ENCODE data around the gene CDC16.

Gene CDC16

DNA sequence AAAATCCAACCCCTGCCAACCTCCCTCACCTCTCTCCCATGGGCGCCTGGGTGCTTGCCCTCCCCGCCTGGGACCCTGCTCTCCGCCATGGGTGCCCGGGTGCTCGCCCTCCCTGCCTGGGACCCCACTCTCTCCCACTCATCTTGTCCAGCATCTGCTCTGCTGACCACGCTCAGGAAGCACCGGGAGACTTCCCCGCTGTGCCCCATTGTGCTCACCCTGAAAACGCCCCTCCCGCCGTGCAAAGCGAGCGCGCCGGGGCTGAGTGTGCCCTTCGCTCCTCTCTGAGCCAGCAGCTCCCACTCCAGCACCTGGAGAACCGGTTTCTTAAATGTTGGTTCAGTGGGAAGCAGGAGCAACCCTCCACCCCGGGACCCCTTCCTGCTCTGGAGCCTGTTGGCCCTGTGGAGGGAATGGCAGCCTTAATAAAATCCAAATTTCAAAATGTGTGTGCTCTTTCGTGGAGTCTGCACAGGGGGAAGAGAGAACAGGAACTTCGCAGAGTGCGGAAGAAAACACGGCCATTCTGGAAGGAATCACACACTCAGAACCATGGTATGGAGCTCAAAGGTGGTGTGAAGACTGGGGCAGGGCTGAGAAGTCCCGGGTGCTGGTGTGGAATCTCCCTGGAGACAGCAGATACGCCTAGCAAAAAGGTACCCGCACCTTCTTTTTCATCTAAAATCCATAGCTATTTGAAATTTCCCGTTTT lies 23.1 kb upstream of the CDC16 start:
- no peak overlapping the region for H3K4me3 ChIP-seq (ENCODE audit: low read depth, low read length)
- no peak for DNase-seq (ENCODE audit: low read depth, low spot score)
- TF ChIP-seq, protein P1, sequence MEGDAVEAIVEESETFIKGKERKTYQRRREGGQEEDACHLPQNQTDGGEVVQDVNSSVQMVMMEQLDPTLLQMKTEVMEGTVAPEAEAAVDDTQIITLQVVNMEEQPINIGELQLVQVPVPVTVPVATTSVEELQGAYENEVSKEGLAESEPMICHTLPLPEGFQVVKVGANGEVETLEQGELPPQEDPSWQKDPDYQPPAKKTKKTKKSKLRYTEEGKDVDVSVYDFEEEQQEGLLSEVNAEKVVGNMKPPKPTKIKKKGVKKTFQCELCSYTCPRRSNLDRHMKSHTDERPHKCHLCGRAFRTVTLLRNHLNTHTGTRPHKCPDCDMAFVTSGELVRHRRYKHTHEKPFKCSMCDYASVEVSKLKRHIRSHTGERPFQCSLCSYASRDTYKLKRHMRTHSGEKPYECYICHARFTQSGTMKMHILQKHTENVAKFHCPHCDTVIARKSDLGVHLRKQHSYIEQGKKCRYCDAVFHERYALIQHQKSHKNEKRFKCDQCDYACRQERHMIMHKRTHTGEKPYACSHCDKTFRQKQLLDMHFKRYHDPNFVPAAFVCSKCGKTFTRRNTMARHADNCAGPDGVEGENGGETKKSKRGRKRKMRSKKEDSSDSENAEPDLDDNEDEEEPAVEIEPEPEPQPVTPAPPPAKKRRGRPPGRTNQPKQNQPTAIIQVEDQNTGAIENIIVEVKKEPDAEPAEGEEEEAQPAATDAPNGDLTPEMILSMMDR (IDR thresholded peaks at IDR 0.05; ENCODE audit: low read depth, low read length) = no peak
- in situ Hi-C loops (cut with HindIII; ENCODE audit: low sequenced_read_pairs) = no loop called here

DNA sequence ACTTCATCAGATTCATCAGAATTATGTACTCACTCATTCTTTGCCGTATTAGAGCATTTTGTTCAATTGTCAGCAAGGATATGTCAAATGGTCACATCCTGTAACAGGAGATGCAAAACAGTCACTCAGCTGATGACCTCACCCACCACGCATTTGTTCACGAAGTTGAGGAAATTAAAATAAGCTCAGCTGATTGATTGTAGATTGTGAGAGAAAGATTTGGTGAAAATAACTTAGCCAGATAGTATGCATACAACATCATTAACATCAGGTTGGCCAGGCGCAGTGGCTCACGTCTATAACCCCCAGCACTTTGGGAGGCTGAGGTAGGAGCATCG lies 22.6 kb upstream of the CDC16 start:
- TF ChIP-seq, protein P1 (IDR thresholded peaks at IDR 0.05; ENCODE audit: low read depth, low read length) = no peak
- H3K4me3 ChIP-seq (ENCODE audit: low read depth, low read length) = no peak overlapping the region
- in situ Hi-C loops (cut with HindIII; ENCODE audit: low sequenced_read_pairs) = no loop called here
- peak; percentile 45 for DNase-seq (ENCODE audit: low read depth, low spot score)

DNA sequence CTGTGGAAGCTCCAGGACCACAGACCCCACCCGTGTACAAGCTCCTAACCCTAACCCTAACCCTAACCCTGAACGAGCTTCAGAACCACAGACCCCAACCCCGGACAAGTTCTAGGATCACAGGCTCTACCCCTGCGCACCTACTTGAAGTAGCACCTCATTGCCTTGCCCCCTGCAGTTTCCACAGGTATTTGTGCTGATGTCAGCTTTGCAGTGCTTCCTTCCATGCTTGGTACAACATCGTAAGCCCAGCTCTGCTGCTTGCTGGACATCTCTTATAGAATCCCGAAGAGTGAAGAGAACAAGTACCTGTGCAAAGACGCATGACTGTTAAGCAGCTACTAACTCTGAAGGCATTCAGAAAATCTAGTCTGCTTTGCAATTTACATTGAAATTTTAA lies 20.7 kb upstream of the CDC16 start:
- no peak for DNase-seq (ENCODE audit: low read depth, low spot score)
- H3K4me3 ChIP-seq (ENCODE audit: low read depth, low read length) = no peak overlapping the region
- in situ Hi-C loops (cut with HindIII; ENCODE audit: low sequenced_read_pairs) = no loop called here
- TF ChIP-seq, protein P1 (IDR thresholded peaks at IDR 0.05; ENCODE audit: low read depth, low read length) = no peak

DNA sequence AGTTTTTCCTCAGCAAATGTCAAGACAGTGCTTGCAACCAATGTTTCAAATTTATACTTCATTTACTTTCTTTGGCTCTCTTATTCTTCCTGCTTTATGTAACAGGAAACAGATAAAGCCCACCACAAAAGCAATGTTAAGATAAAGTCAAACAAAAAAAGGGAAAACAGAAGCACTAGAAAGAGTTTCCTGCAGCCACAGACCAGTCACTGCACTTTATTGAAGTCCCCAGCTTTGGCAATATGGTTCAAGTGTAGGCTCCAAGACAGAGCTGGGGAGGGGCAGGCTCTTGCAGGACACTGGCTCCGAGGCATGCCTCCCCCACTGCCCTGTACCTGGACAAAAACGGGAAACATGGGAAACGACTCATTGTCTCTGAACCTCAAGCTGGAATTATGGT lies 15.3 kb upstream of the CDC16 start:
- in situ Hi-C loops (cut with HindIII; ENCODE audit: low sequenced_read_pairs) = no loop called here
- TF ChIP-seq, protein P1 (IDR thresholded peaks at IDR 0.05; ENCODE audit: low read depth, low read length) = no peak

DNA sequence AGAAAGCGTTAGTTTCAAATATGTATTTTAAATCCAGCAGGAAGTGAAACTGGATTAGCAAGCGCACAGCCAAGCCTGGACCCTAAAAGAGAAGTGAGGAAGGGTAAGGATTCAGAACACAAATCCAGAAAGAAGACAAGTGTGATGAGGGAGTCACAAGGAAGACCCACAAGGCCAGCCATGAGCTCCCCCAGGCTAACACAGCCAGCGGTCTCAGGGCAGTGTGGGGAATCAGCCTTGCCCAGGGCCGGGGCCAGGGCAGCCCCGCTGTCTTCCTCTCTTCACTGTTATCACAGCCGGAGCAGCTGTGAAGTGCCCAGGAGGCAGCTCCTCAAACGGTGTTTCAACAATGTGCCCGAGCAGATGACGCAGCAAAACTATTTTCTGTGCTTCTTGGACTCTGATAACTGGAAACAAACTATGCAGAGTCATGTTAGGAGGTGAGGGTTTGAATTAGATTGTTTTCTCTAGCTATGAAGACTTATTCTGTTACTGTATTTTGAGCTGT lies 12.2 kb upstream of the CDC16 start:
- in situ Hi-C loops (cut with HindIII; ENCODE audit: low sequenced_read_pairs) = no loop called here
- no peak for DNase-seq (ENCODE audit: low read depth, low spot score)
- H3K4me3 ChIP-seq (ENCODE audit: low read depth, low read length) = no peak overlapping the region
- TF ChIP-seq, protein P1 (IDR thresholded peaks at IDR 0.05; ENCODE audit: low read depth, low read length) = no peak

More for the DNA sequence above, 15.3 kb upstream of the CDC16 start:
- no peak overlapping the region for H3K4me3 ChIP-seq (ENCODE audit: low read depth, low read length)
- DNase-seq (ENCODE audit: low read depth, low spot score) = no peak

DNA sequence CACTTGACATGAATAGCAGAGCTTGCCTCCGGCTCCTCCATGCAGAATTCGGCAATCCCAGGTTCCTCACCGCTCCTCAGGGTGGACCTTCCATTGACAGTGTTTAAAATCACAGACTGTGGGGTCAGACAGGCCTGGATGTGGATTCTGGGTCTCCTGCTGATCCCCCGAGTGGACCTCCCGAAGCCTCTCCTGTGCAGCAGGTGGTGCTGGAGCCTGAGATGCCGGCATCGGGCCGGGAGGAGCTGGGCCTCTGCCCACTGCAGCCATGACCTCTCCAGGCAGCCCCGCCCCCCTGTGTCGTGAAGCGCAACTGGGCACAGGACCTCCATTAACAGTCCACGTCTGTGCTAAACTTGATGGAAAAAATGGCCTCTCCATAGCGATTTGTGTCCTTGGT lies 10.5 kb upstream of the CDC16 start:
- in situ Hi-C loops (cut with HindIII; ENCODE audit: low sequenced_read_pairs) = no loop called here
- no peak for DNase-seq (ENCODE audit: low read depth, low spot score)
- TF ChIP-seq, protein P1 (IDR thresholded peaks at IDR 0.05; ENCODE audit: low read depth, low read length) = no peak
- H3K4me3 ChIP-seq (ENCODE audit: low read depth, low read length) = no peak overlapping the region

Measured in astrocyte of the spinal cord (primary cell).